IPS-NIHi7 (cell line): ENCODE measurements around the gene ACSM3.
"Not testable (repeated sequence)": the region's sequence is repeated elsewhere in the genome, so short reads cannot be mapped to it uniquely, and the experiment has no call there.

Experiments used
- DNase-seq: peaks from one replicate; pipeline ENCODE4 v3.0.0; 2012; ENCODE audit warnings: mixed read lengths; ENCODE audit errors: extremely low spot score

The ACSM3 gene

GRCh38 chr16:20755238-20755637 is 8.6 kb upstream of the ACSM3 start:
- DNase-seq = no peak

DNA sequence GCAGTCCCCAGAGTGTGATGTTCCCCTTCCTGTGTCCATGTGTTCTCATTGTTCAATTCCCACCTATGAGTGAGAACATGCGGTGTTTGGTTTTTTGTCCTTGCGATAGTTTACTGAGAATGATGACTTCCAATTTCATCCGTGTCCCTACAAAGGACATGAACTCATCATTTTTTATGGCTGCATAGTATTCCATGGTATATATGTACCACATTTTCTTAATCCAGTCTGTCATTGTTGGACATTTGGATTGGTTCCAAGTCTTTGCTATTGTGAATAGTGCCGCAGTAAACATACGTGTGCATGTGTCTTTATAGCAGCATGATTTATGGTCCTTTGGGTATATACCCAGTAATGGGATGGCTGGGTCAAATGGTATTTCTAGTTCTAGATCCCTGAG is 8.0 kb upstream of the ACSM3 start:
- DNase-seq = not testable (repeated sequence)

DNA sequence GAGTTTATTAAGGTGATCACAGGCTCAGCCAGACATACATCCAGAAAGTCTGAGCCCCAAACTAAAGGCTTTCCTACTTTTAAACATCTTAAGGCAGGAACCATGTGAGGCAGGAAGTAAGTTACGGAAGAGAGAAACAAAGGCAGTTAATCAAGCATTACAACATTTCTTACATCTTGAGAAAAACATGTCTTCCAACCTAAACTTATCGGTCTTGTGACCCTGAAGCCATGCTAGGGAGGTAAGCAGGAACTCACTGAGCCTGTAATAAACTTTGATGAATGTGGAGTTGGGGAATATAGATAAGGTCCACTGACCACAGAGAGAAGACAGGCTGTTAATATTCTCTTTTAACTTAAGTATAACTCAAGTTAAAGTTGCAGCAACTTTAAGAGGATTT is 3.5 kb upstream of the ACSM3 start:
- DNase-seq = no peak

DNA sequence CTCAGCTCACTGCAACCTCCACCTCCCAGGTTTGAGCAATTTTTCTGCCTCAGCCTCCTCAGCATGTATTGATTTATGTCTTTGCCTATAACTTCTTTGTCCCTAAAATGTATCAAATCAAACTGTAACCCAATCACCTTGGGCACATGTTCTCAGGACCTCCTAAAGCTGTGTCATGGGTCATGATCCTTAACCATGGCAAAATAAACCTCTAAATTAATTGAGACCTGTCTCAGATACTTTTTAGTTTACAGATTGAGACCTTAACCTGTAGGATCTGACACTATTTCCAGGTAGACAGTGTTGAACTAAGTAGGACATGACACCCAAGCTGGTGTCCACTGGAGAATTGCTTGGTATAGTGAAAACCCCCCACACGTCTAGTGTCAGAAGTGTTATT is 2.6 kb upstream of the ACSM3 start:
- no peak for DNase-seq

DNA sequence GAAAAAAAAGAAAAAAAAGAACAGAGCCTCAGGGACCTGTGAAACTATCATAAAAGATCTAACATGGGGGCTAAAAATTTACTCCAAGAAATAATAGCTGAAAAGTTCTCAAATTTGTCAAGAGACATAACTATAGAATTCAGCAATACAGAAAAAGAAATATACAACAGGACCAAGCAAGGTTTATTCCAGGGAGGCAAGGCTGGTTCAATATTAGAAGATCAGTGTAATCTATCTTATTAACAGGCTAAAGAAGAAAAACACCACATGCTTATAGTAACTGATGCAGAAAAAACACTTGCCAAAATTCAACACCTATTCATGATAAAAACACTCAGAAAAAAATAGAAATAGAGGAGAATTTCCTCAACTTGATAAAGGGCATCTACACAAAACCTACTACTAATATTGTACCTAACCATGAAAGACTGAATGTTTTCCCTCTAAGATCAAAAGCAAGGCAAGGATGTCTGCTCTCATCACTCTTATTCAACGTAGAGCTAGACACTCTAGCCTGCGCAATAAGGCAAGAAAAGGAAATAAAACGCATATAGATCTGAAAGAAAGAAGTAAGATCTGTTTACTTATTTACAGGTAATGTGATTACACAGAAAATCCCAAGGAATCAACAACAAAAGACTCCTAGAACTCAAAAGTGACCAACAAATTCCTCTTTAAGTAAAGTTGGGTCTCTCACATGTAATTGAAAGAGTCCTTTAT is 1.2 kb upstream of the ACSM3 start:
- no peak for DNase-seq

GRCh38 chr16:20764448-20764847 is 634 bp downstream of the ACSM3 start:
- DNase-seq = not testable (repeated sequence)

GRCh38 chr16:20765732-20766131 is 1.9 kb downstream of the ACSM3 start:
- DNase-seq = no peak

DNA sequence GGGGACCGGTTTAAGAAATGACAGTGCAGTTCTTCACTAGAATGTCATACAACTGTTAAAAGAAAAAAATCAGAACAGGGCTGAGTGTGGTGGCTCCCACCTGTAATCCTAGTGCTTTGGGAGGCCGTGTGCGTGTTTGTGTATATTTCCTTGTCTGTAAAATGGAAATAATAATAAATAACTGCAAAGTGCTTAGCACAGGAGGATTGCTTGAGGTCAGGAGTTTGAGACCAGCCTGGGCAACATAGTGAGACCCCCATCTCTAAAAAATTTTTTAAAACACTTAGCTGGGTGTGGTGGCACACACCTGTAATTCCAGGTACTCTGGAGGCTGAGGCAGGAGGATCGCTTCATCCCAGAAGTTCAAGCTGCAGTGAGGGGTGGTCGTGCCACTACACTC is 2.5 kb downstream of the ACSM3 start:
- DNase-seq = no peak

DNA sequence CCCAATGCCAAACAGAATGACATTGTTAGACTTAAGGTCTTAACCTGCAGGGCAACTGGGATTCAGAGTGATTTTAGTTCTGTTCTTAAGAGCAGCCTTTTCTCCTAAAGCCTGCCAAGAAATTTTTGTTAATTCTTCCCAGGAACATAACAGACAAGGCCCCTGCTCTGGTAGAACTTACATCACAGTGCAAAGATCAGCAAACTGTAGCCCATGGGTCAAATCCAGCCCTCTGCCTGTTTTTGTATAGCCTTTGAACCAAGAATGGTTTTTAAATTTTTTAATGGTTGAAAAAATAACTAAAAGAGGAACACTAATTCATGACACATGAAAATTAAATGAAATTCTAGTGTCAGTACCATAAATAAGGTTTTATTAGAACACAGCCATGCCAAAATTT is 3.8 kb downstream of the ACSM3 start:
- DNase-seq = no peak

DNA sequence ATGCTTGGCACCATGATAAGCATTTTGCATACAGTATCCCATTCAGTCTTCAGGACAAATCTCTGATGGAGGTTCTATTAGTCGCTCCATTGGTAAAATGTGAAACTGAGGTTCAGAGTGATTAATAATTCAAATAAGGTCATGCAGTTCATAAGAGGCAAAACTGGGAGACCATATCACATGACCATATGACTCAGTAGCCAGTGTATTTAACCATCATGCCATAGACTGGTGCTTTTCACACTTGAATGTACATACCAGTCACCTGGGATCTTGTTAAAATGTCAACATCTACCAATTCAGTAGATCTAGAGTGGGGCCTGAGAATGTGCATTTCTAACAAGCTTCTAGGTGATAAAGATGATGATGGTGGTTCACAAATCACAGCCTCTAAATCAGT is 4.3 kb downstream of the ACSM3 start:
- no peak for DNase-seq

DNA sequence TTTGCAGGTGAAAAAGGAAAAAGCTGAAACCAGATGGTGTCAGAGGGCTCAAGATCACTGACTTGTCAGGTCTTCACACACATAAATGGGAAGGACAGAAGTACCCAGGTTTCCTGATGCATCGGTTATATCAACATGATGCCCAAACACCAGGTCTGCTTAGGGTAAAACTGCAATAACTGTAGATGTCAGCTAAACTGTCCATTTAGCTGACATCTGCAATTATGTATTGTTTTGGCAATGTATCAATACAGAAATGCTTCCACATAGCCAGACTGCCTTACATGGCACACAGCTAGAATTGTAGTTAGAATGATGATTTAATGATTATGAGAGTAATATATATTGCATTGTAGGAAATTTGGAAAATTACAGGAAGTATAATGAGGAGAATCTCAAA is 5.0 kb downstream of the ACSM3 start:
- DNase-seq = no peak

DNA sequence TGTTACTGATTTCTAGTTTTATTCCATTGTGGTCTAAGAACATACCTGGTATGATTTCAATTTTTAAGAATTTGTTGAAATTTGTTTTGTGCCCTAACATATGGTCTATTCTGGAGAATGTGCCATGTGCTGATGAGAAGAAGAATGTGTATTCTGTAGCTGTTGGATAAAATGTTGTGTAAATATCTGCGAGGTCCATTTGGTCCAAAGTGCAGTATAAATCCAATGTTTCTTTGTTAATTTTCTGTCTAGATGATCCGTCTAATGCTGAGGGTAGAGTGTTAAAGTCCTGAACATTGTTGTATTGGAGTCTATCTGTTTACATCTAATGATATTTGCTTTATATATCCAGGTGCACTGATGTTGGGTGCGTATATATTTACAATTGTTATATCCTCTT is 9.9 kb downstream of the ACSM3 start:
- no peak for DNase-seq

DNA sequence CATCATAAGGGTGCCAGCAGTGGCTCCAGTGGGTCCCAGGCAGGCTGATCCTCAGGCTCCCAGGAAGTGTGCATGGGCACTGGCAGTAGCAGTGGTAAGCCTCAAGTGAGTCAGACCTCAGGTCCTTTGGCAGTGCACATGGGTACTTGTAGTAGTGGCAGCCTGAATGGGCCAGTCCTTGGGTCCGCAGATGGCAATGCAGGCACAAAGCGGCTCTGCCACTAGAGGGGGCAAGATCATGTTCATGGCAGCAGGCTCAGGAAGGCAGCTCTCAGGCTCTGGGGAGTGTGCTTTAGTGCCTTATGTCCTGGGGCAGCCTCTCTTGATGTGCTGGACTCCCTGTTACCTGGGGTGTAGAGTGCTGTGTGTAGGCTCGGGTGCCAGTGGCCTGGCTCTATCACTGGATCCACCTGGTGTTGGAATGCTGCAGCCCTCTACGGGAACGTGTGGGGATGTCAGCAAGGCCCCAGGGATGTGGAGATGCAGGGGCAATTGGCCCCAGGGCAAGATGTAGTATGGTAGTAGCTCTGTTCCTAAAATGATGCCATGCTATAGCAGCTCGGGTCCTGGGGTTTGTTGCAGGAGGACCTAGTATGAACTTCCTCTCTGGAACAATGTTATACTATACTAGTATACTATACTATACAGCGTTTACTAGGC is 11.0 kb downstream of the ACSM3 start:
- peak; percentile 90 for DNase-seq

GRCh38 chr16:20781697-20782096 is 17.9 kb downstream of the ACSM3 start:
- no peak for DNase-seq

DNA sequence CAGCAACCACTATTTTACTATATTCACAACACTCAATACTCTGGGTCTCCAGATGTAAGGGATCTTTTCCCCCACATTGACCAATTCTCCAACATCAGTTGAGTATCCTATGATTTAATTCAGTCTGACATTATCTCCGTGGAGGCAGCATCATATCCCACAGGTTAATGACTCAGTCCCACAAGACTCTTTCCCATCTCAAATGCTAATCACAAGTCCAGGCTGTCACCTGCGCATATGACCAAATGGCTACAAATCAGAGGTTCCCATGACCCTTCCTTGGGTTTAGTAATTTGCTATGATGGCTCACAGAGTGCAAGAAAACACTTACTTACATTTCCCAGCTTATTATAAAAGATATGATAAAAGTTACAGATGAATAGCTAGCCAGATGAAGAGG is 18.7 kb downstream of the ACSM3 start:
- no peak for DNase-seq

GRCh38 chr16:20784204-20784603 is 20.4 kb downstream of the ACSM3 start:
- no peak for DNase-seq

DNA sequence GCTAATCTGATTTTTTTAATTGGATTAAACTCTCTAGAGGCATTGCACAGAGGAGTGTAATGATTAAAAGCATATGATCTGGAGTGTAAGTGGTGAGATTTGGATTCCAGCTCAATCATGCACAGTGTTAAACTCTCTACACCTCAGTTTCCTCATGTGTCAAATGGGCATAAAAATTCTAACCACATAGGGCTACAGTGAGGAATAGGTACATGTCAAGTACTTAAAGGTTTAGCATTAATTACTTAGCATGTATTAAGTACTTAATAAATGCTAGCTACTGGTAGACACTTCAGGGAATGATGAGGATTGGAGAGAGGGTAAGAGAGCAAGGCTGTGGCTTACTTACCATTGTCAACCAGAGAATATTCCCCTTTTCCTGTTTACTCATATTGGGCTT is 25.3 kb downstream of the ACSM3 start:
- no peak for DNase-seq

DNA sequence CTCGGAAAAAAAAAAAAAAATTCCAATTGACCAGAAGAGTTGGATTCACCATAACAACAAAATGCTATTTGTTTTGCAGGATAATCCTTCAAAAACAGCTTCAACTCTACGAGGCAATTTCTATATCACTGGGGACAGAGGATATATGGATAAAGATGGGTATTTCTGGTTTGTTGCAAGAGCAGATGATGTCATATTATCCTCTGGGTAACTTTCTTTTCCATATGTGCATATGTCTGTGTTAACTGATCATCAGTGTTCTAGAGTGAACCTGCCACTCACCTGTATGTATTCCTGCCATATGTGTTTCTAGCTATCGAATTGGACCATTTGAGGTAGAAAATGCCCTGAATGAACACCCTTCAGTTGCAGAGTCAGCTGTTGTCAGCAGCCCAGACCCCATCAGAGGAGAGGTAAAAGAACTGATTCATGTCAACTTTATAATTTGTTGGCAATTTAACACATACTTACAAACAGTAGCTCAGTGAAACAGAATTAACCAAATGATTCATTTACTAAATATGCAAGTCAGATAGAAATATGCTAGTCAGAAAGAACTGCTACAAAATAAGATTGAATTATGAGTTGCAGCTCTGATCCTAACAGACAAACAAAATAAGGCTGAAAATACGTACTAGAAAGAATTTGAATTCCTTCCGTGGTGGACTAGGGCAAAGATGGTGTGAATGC is 28.3 kb downstream of the ACSM3 start:
- DNase-seq = no peak

GRCh38 chr16:20798364-20798763 is 34.5 kb downstream of the ACSM3 start:
- no peak for DNase-seq

- no peak for DNase-seq
These were observed 35.8 kb downstream of the ACSM3 start for GRCh38 chr16:20799599-20799998.

DNA sequence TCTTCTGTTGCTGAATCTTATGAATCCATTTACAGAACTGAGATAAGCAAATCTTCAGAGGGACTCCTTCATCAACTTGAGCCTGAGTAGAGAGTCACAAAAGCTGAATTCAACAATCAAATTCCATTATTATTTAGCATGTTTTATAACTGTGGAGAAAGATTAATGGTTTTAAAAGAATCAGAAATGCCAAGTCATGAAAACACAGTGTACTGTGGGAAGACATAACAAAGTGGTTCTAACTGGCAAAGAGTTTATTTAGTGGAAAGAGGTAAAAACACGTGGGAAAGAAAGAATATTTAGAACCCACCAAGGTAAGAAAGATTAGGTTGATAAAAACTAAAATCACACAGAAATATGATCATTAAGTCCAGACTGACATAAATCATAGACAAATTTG is 37.5 kb downstream of the ACSM3 start:
- DNase-seq = no peak

DNA sequence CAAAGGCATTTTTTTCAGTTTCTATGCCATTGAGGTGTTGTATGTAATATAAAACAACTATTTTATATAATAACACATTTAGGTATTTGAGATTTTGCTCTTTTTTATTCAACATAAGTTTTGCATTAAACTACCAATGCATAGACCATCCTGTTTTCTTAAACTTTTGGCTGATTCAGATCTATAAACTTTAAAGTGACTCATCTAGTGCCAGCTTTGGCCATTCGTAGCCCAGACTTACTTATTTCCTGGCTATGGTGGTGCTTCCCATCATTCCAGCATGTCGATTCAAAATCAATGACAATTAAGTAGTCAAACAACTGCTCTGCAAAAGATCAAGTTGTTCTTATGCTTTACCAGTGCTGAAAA is 39.4 kb downstream of the ACSM3 start:
- no peak for DNase-seq

- DNase-seq = no peak
These were observed 39.9 kb downstream of the ACSM3 start for GRCh38 chr16:20803561-20804214.
